K562 (cell line): ENCODE results near the gene STARD13. TPM values are rescaled to one million over a fixed set of nuclear protein-coding genes. Genes with fewer than 3 reads are reported as not detected.

Source experiments
- ATAC-seq: fragments of 200-7000 bp; cut with Tn5 transposase; 3 replicates; pipeline ENCODE4 v1.9.1; 2020; ENCODE audit warnings: moderate library complexity
- BruUV-seq: library from RNA; stranded (reverse); fragments of 400-500 nt; replicated peaks from 2 replicates; lab custom pipeline; 2021; lab: Mats Ljungman, UMichigan
- CTCF ChIA-PET: fragments of 300-600 bp; formaldehyde crosslinking; extraction: SDS; loops from one replicate; lab custom pipeline; 2021; ENCODE audit warnings: low intra/inter-chr PET ratio; lab: Yijun Ruan, JAX
- POLR2A ChIA-PET: fragments of 300-600, 350-650 bp; sonication (Branson Sonifier 250); formaldehyde crosslinking; extraction: SDS; loops from one replicate; lab custom pipeline; 2021; ENCODE audit warnings: antibody characterized with exemption, inconsistent platforms; lab: Yijun Ruan, JAX
- DNase-seq, 4 experiments: peaks; one replicate each; pipeline versions ENCODE4 v3.0.0 to v3.0.0-alpha.2; 2011 to 2018; ENCODE audit warnings: low spot score in 3 of 4, mixed read lengths in 3 of 4; ENCODE audit errors: extremely low read depth in 1 of 4
- FAIRE-seq: peaks from 2 replicates; lab custom pipeline; 2011; peaks lifted over from hg19 to GRCh38; lab: Jason Lieb, UNC
- H2AFZ ChIP-seq: 2 replicates; pipeline ENCODE4 v1.6.0; 2011; ENCODE audit warnings: low read depth, low read length, control low read depth, inconsistent platforms
- H3K27ac ChIP-seq: fragments of 200-600 bp; 3 replicates; pipeline ENCODE4 v1.8.0; 2011; ENCODE audit warnings: low read depth, mild to moderate bottlenecking, control low read depth, inconsistent platforms, low read length, moderate library complexity, mixed read lengths; ENCODE audit errors: extremely low read depth
- H3K27me3 ChIP-seq, 2 experiments: fragments of 300-600 bp in 1 of 2; 2 replicates in 1 of 2; 3 replicates in 1 of 2; pipeline versions ENCODE4 v1.6.0 to v1.8.0; 2011; ENCODE audit warnings: inconsistent platforms in 2 of 2, low read length in 2 of 2, mild to moderate bottlenecking in 1 of 2, mixed read lengths in 1 of 2, moderate library complexity in 1 of 2; ENCODE audit not compliant: control insufficient read depth in 2 of 2, insufficient read depth in 2 of 2
- H3K36me3 ChIP-seq: fragments of 300-600 bp; 3 replicates; pipeline ENCODE4 v1.8.0; 2011; ENCODE audit warnings: mild to moderate bottlenecking, low read length, inconsistent platforms; ENCODE audit not compliant: control insufficient read depth, insufficient read depth
- H3K4me1 ChIP-seq, 2 experiments: fragments of 200-600 bp in 1 of 2; replicated peaks in 1 of 2; 2 replicates in 1 of 2; 3 replicates in 1 of 2; pipeline versions ENCODE4 v1.5.1 to v1.8.0; 2011; ENCODE audit warnings: inconsistent platforms in 2 of 2, low read length in 2 of 2, mild to moderate bottlenecking in 1 of 2, mixed read lengths in 1 of 2, moderate library complexity in 1 of 2; ENCODE audit not compliant: control insufficient read depth in 2 of 2, insufficient read depth in 2 of 2
- H3K4me2 ChIP-seq: 2 replicates; pipeline ENCODE4 v1.6.1; 2011; ENCODE audit warnings: low read length, control low read depth, inconsistent platforms, mixed read lengths; ENCODE audit not compliant: insufficient read depth
- H3K4me3 ChIP-seq: fragments of 200-600 bp; sonication (generic), shearing (Covaris generic); 2 replicates; pipeline ENCODE4 v1.5.1; 2016; ENCODE audit warnings: control low read depth, inconsistent platforms
- H3K79me2 ChIP-seq: fragments of 200-600 bp; 3 replicates; pipeline ENCODE4 v1.8.0; 2011; ENCODE audit warnings: low read length, inconsistent platforms; ENCODE audit not compliant: control insufficient read depth, insufficient read depth
- H3K9ac ChIP-seq, 2 experiments: 2 replicates each; pipeline versions ENCODE4 v1.6.0 to v1.6.1; 2011; ENCODE audit warnings: low read depth in 2 of 2, low read length in 2 of 2, control low read depth in 1 of 2, inconsistent platforms in 1 of 2, mild to moderate bottlenecking in 1 of 2, mixed read lengths in 1 of 2; ENCODE audit not compliant: insufficient read depth in 1 of 2
- H3K9me1 ChIP-seq: one replicate; pipeline ENCODE4 v1.6.0; 2011; ENCODE audit warnings: inconsistent platforms, mild to moderate bottlenecking, low read length, moderate library complexity; ENCODE audit not compliant: control insufficient read depth, insufficient read depth
- H3K9me3 ChIP-seq: replicated peaks from 2 replicates; pipeline ENCODE4 v1.5.1; 2011; ENCODE audit warnings: low read depth, low read length, inconsistent platforms; ENCODE audit not compliant: control insufficient read depth, insufficient read depth
- H4K20me1 ChIP-seq: replicated peaks from 2 replicates; pipeline ENCODE4 v1.6.1; 2011; ENCODE audit warnings: low read length, inconsistent platforms, mixed read lengths; ENCODE audit not compliant: control insufficient read depth, insufficient read depth
- ARID4B ChIP-seq: sonication (generic); formaldehyde crosslinking; IDR thresholded peaks from 2 replicates; pipeline ENCODE4 v1.8.0; 2022; ENCODE audit warnings: mild to moderate bottlenecking, missing genetic modification reagents
- ATF7 ChIP-seq: fragments of 450-650 bp; IDR thresholded peaks from 2 replicates; pipeline ENCODE4 v1.7.1; 2014; ENCODE audit warnings: mild to moderate bottlenecking, moderate library complexity
- CREB5 ChIP-seq: fragments of 250-450 bp; sonication (Bioruptor Pico); IDR thresholded peaks from 2 replicates; pipeline ENCODE4 v1.5.0; 2020; ENCODE audit warnings: mild to moderate bottlenecking
- CXXC5 ChIP-seq: fragments of 250-450 bp; sonication (Bioruptor Pico); IDR thresholded peaks from 2 replicates; pipeline ENCODE4 v1.8.0; 2022; ENCODE audit warnings: inconsistent platforms, mild to moderate bottlenecking, moderate library complexity
- KDM2B ChIP-seq: fragments of 250-450 bp; sonication (Bioruptor Pico); IDR thresholded peaks from 2 replicates; pipeline ENCODE4 v1.8.0; 2021; ENCODE audit warnings: mild to moderate bottlenecking, moderate library complexity
- KLF13 ChIP-seq: fragments of 450-650 bp; IDR thresholded peaks from 2 replicates; pipeline ENCODE4 v1.6.1; 2016; ENCODE audit warnings: missing genetic modification characterization, low read depth, mild to moderate bottlenecking, missing compliant biosample characterization, moderate library complexity, borderline replicate concordance
- MAFK ChIP-seq: IDR thresholded peaks from 2 replicates; pipeline ENCODE4 v1.6.1; 2011; ENCODE audit warnings: low read length, improper control_type of control experiment
- MECOM ChIP-seq: fragments of 250-450 bp; sonication (Bioruptor Pico); IDR thresholded peaks from 2 replicates; pipeline ENCODE4 v1.8.0; 2022; ENCODE audit warnings: inconsistent platforms
- RBM34 ChIP-seq: fragments of 200-400 bp; formaldehyde crosslinking; IDR thresholded peaks from 2 replicates; pipeline ENCODE4 v1.6.1; 2018; ENCODE audit warnings: low read length, borderline replicate concordance; ENCODE audit not compliant: insufficient read depth
- SMC3 ChIP-seq: conservative IDR thresholded peaks from 2 replicates; pipeline ENCODE4 v1.6.1; 2011; ENCODE audit warnings: low read depth, low read length, improper control_type of control experiment; ENCODE audit not compliant: insufficient read depth
- SRSF1 ChIP-seq: fragments of 200-400 bp; formaldehyde crosslinking; IDR thresholded peaks from 2 replicates; pipeline ENCODE4 v1.6.1; 2017; ENCODE audit warnings: mild to moderate bottlenecking, low read depth, low read length, moderate library complexity
- ZNF23 ChIP-seq: fragments of 250-450 bp; sonication (Bioruptor Pico); IDR thresholded peaks from 2 replicates; pipeline ENCODE4 v1.4.0; 2020; ENCODE audit warnings: mild to moderate bottlenecking
- ZNF239 ChIP-seq: fragments of 250-450 bp; sonication (Bioruptor Pico); IDR thresholded peaks from 2 replicates; pipeline ENCODE4 v1.4.0; 2020; ENCODE audit warnings: mild to moderate bottlenecking
- WGBS: fragments of 100-300 bp; shearing (Covaris generic); methylation state at CpG from one replicate; pipeline ENCODE4 v1.1.6; 2016; ENCODE audit warnings: low coverage, mixed read lengths; ENCODE audit not compliant: insufficient coverage; ENCODE audit errors: missing lambda C conversion rate; 5-methylcytosine and 5-hydroxymethylcytosine counted together
- in situ Hi-C: fragments of 300-500 bp; cut with MboI; formaldehyde crosslinking; loops from 4 replicates; pipeline ENCODE4 v1.15.0; 2018; ENCODE audit warnings: inconsistent platforms, mixed read lengths
- intact Hi-C: fragments of 100-400 bp; cut with micrococcal nuclease; formaldehyde crosslinking; loops from 2 replicates; pipeline ENCODE4 v1.14.2; 2022
- polyA plus RNA-seq, 8 experiments: library from polyadenylated mRNA; depleted of rRNA in 4 of 8; stranded (reverse) in 5 of 8; unstranded in 3 of 8; fragments of >200 nt; fragmentation: Nextera tagmentation in 2 of 8; fragmentation: Illumina TruSeq in 1 of 8; extraction: Ambion mirVana in 2 of 8; extraction: Trizol in 1 of 8; gene quantifications; 2 replicates each; pipeline versions ENCODE4 v1.2.1 to v1.2.3, GENCODE V29; 2011 to 2014; ENCODE audit warnings: inconsistent platforms in 1 of 8, missing spikeins in 1 of 8
- total RNA-seq, 7 experiments: library from RNA; depleted of rRNA in 6 of 7; stranded (reverse); fragments of >200 nt in 6 of 7; fragmentation: Illumina TruSeq in 2 of 7; extraction: Trizol in 2 of 7; gene quantifications; 2 replicates each; pipeline versions ENCODE4 v1.2.1 to v1.2.3, GENCODE V29; 2011 to 2021; ENCODE audit warnings: low replicate concordance in 1 of 7

Gene STARD13
- total and polyA plus RNA-seq, 9 of the 15 experiments (the other 6 are each of a cell fraction or from before 2014, with no cell fraction given): 0.11 TPM; not detected in 8

GRCh38 chr13:33212396-33212795 is 73.2 kb downstream of the STARD13 start:
- ChIA-PET CTCF (no interaction called here), POLR2A (no interaction called here)
- Histone ChIP-seq H3K36me3 (no peaks in the 10 kb centered on the region), H3K27me3 (no peaks in the 10 kb centered on the region), H3K9ac (no peak overlapping the region), H3K9me1 (no peaks in the 10 kb centered on the region), H2AFZ (no peak overlapping the region), H3K4me2 (no peak overlapping the region), H3K27ac (no peak overlapping the region), H3K4me3 (no peak overlapping the region), H4K20me1 (no peaks in the 10 kb centered on the region), H3K79me2 (no peaks in the 10 kb centered on the region), H3K4me1 (peaks cover 0 to 4% of the 10 kb centered on the region in 2 experiments; a peak in 1 of 5 replicates), H3K9me3 (no peaks in the 10 kb centered on the region)
- in situ Hi-C loops: no loop called here
- no peak for DNase-seq
- TF ChIP-seq MECOM (CRISPR knock-in tag) (no peak), MAFK (no peak), SRSF1 (no peak), RBM34 (no peak), KLF13 (no peak), ZNF23 (CRISPR knock-in tag) (no peak), ATF7 (no peak), ZNF239 (CRISPR knock-in tag) (no peak)
- no peak for FAIRE-seq
- WGBS: 0% methylated on average over 3 of the region's 3 CpGs
- intact Hi-C loops: no loop called here
- BruUV-seq: no TSS peak
- no peak for ATAC-seq

GRCh38 chr13:33210090-33210489 is 75.5 kb downstream of the STARD13 start:
- Histone ChIP-seq H3K4me3 (no peak overlapping the region), H4K20me1 (no peaks in the 10 kb centered on the region), H3K4me2 (no peak overlapping the region), H2AFZ (no peak overlapping the region), H3K9me1 (no peaks in the 10 kb centered on the region), H3K9me3 (no peaks in the 10 kb centered on the region), H3K27ac (no peak overlapping the region), H3K4me1 (peaks cover 0 to 4% of the 10 kb centered on the region in 2 experiments; a peak in 1 of 5 replicates), H3K9ac (no peak overlapping the region), H3K27me3 (no peaks in the 10 kb centered on the region), H3K79me2 (no peaks in the 10 kb centered on the region), H3K36me3 (no peaks in the 10 kb centered on the region)
- POLR2A ChIA-PET: no interaction called here
- DNase-seq: no peak
- WGBS: 7% methylated on average over 2 of the region's 2 CpGs
- CTCF ChIA-PET: no interaction called here
- in situ Hi-C loops: no loop called here
- ATAC-seq: no peak
- no peak for FAIRE-seq
- BruUV-seq: no TSS peak
- intact Hi-C loops: no loop called here
- TF ChIP-seq KDM2B (CRISPR knock-in tag): no peak
- no peak for TF ChIP-seq SMC3
- TF ChIP-seq CXXC5 (CRISPR knock-in tag): no peak
- no peak for TF ChIP-seq CREB5 (CRISPR knock-in tag)
- no peak for TF ChIP-seq ARID4B (CRISPR knock-in tag)
